Esophagus muscularis mucosa (tissue), 3 donors: ENCODE data around the gene TANGO6.

Source experiments
- POLR2A ChIP-seq: fragments of 450-650 bp; IDR thresholded peaks from one replicate; pipeline ENCODE4 v1.6.1; 2017; ENCODE audit warnings: antibody characterized with exemption, moderate library complexity, mild to moderate bottlenecking, low read depth
- TF ChIP-seq, protein P1 (sequence below), 3 experiments: fragments of 200-600 bp in 2 of 3; fragments of 450-650 bp in 1 of 3; sonication (generic) in 2 of 3; IDR thresholded peaks; one replicate each; pipeline ENCODE4 v1.5.1; 2017 to 2019; ENCODE audit warnings: antibody characterized with exemption in 3 of 3, mild to moderate bottlenecking in 2 of 3, moderate library complexity in 1 of 3

DNA sequence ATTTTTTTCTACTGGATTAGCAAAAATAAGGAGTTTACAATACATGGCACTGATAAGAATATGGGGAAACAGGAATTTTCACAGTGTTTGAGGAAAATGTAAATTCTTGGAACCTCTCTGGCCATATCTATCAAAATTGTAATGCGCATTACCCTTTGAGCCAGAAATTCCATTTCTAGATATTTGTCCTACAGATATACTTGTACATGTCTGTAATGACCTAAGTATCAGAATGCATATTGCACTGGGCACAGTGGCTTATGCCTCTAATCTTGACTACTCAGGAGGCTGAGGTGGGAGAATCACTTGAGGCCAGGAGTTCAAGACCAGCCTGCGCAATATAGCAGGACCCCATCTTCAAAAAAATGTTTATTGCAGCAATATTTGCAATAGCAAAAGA lies 236.4 kb downstream of the TANGO6 start:
- TF ChIP-seq, protein P1, sequence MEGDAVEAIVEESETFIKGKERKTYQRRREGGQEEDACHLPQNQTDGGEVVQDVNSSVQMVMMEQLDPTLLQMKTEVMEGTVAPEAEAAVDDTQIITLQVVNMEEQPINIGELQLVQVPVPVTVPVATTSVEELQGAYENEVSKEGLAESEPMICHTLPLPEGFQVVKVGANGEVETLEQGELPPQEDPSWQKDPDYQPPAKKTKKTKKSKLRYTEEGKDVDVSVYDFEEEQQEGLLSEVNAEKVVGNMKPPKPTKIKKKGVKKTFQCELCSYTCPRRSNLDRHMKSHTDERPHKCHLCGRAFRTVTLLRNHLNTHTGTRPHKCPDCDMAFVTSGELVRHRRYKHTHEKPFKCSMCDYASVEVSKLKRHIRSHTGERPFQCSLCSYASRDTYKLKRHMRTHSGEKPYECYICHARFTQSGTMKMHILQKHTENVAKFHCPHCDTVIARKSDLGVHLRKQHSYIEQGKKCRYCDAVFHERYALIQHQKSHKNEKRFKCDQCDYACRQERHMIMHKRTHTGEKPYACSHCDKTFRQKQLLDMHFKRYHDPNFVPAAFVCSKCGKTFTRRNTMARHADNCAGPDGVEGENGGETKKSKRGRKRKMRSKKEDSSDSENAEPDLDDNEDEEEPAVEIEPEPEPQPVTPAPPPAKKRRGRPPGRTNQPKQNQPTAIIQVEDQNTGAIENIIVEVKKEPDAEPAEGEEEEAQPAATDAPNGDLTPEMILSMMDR (IDR thresholded peaks at IDR 0.05): no peak
- TF ChIP-seq POLR2A: no peak
